ENCODE data around the gene OPA1. TPM values are rescaled to one million over a fixed set of nuclear protein-coding genes. Genes with fewer than 3 reads are reported as not detected.
A peak's percentile ranks its signal among the peaks of the same experiment; 100 is the strongest.

Gene OPA1
- total RNA-seq, 1 experiment from 2014 or later, result 72.0 TPM

GRCh38 chr3:193590088-193590856 lies 2.7 kb upstream of the OPA1 start:
- H3K4me2 ChIP-seq (ENCODE audit: low read length), result peak overlapping the region; percentile 55
- no TSS peak for BruUV-seq (replicated peaks)
- peak overlapping the region; percentile 72 for H2AFZ ChIP-seq (ENCODE audit: low read depth, low read length, poor library complexity, severe bottlenecking)
- DNase-seq (ENCODE audit: low read depth, low spot score) (peak; percentile 74), ATAC-seq (peak; percentile 68)
- H3K79me2 ChIP-seq (ENCODE audit: insufficient read depth, low read length), result peaks cover 22% of the 10 kb centered on the region
- intact Hi-C loops (cut with micrococcal nuclease), result loop anchor here (5.0 kb wide), 1 partner anchor 727 kb away; no protein-coding TSS in a partner anchor
- H3K9ac ChIP-seq (ENCODE audit: low read length), result no peak overlapping the region
- ChIA-PET POLR2A (no interaction called here), RAD21 (ENCODE audit: low non-redundant PET in 1 of 2, low total read pairs in 2 of 2, uncharacterized antibody in 2 of 2, unreplicated experiment in 2 of 2) (no interaction called here), CTCF (interaction anchor here (0.5 kb wide), 1 partner anchor 9 kb away, joined by 3 read pairs; no protein-coding TSS in a partner anchor)
- no peaks in the 10 kb centered on the region; the same call in 1 of the 2 replicates for H3K9me2 ChIP-seq (ENCODE audit: insufficient read depth)
- H3K36me3 ChIP-seq (ENCODE audit: control insufficient read depth in 1 of 2, insufficient read depth in 2 of 2, low read length in 2 of 2), result no peaks in the 10 kb centered on the region
- no peak overlapping the region; a peak in 1 of 4 replicates for H3K4me3 ChIP-seq (replicated peaks in 1 of 2; ENCODE audit: low read depth in 1 of 2, low read length in 2 of 2)
- no peak overlapping the region for H3K27ac ChIP-seq (ENCODE audit: low read depth, low read length)
- no peaks in the 10 kb centered on the region for H3K27me3 ChIP-seq (ENCODE audit: insufficient read depth, low read length)
- H3K9me3 ChIP-seq (ENCODE audit: control insufficient read depth in 1 of 2, insufficient read depth in 1 of 2, low read depth in 1 of 2, low read length in 2 of 2), result no peaks in the 10 kb centered on the region
- H4K20me1 ChIP-seq (ENCODE audit: insufficient read depth), result no peaks in the 10 kb centered on the region
- no peak for TF ChIP-seq TCF7L2 (IDR thresholded peaks at IDR 0.05; ENCODE audit: borderline replicate concordance, extremely low read depth, insufficient read depth, insufficient read length)
- TF ChIP-seq ATF3 (IDR thresholded peaks at IDR 0.05), result no peak
- TF ChIP-seq FOSL1 (IDR thresholded peaks at IDR 0.05; ENCODE audit: low read depth), result peak; percentile 59
- TF ChIP-seq ZFX (IDR thresholded peaks at IDR 0.05), result no peak
- peak; percentile 38; the same call in 1 of the 2 replicates for TF ChIP-seq JUND (IDR thresholded peaks at IDR 0.05)
- no peak for TF ChIP-seq YY1 (IDR thresholded peaks at IDR 0.05; ENCODE audit: extremely low read depth, insufficient replicate concordance, low read depth, low read length)
- no peak for TF ChIP-seq EZH2 (IDR thresholded peaks at IDR 0.05)
- TF ChIP-seq EZH2phosphoT487 (IDR thresholded peaks at IDR 0.05; ENCODE audit: borderline replicate concordance), result no peak
- TF ChIP-seq POLR2AphosphoS5 (IDR thresholded peaks at IDR 0.05; ENCODE audit: low read depth, low read length), result no peak
- 0 out of 2 replicates have a peak, but pooled peaks have one; percentile 35 for TF ChIP-seq SP1 (IDR thresholded peaks at IDR 0.05; ENCODE audit: low read depth)
- TF ChIP-seq, protein P1, sequence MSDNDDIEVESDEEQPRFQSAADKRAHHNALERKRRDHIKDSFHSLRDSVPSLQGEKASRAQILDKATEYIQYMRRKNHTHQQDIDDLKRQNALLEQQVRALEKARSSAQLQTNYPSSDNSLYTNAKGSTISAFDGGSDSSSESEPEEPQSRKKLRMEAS (IDR thresholded peaks at IDR 0.05), result no peak
- peaks cover 18 to 32% of the 10 kb centered on the region in 2 experiments for H3K4me1 ChIP-seq (ENCODE audit: control insufficient read depth in 1 of 2, insufficient read depth in 2 of 2, low read length in 2 of 2)

Measured in HCT116 (cell line).